ENCODE results near the gene LARGE1. TPM values are rescaled to one million over a fixed set of nuclear protein-coding genes. Genes with fewer than 3 reads are reported as not detected.
A peak's percentile ranks its signal among the peaks of the same experiment; 100 is the strongest.

LARGE1 gene
- total and polyA plus RNA-seq, 7 donors, result 14.9 to 91.6 (median 46.1) TPM

- Histone ChIP-seq H3K36me3 (ENCODE audit: insufficient read depth in 1 of 2, low read depth in 1 of 2) (no peaks in the 10 kb centered on the region), H3K27me3 (ENCODE audit: insufficient read depth in 3 of 3, low read length in 2 of 3) (no peaks in the 10 kb centered on the region), H3K4me3 (no peak overlapping the region), H3K27ac (no peak overlapping the region), H3K4me1 (no peaks in the 10 kb centered on the region), H3K9me3 (no peaks in the 10 kb centered on the region)
- 47 to 58% (median 48%) methylated on average over 5 of the region's 5 CpGs for WGBS, 3 donors
- intact Hi-C loops (cut with DNase I), result no loop called here
- no peak for TF ChIP-seq CTCF (IDR thresholded peaks at IDR 0.05)
- no peak for DNase-seq
- ATAC-seq, result peak in 2 of 4 donors; percentile 47 to 57
These were observed 472.5 kb downstream of the LARGE1 start for GRCh38 chr22:33447733-33448132.

- Histone ChIP-seq H3K9me3 (no peaks in the 10 kb centered on the region), H3K27ac (no peak overlapping the region), H3K27me3 (ENCODE audit: insufficient read depth in 3 of 3, low read length in 2 of 3) (no peaks in the 10 kb centered on the region), H3K4me3 (no peak overlapping the region), H3K36me3 (ENCODE audit: insufficient read depth in 1 of 2, low read depth in 1 of 2) (no peaks in the 10 kb centered on the region), H3K4me1 (peaks cover 3% of the 10 kb centered on the region)
- no peak for TF ChIP-seq CTCF (IDR thresholded peaks at IDR 0.05)
- no peak for ATAC-seq
- DNase-seq, result no peak
- intact Hi-C loops (cut with DNase I), result no loop called here
- 69 to 77% (median 74%) methylated on average over 6 of the region's 6 CpGs for WGBS, 3 donors
These were observed 476.6 kb downstream of the LARGE1 start for GRCh38 chr22:33443683-33444082.

GRCh38 chr22:33440756-33441155, 479.5 kb downstream of the LARGE1 start:
- H3K27me3 ChIP-seq (ENCODE audit: insufficient read depth in 3 of 3, low read length in 2 of 3), result no peaks in the 10 kb centered on the region
- no peak overlapping the region for H3K27ac ChIP-seq
- no peaks in the 10 kb centered on the region for H3K9me3 ChIP-seq
- peaks cover 3% of the 10 kb centered on the region for H3K4me1 ChIP-seq
- intact Hi-C loops (cut with DNase I), result no loop called here
- no peaks in the 10 kb centered on the region for H3K36me3 ChIP-seq (ENCODE audit: insufficient read depth in 1 of 2, low read depth in 1 of 2)
- no peak overlapping the region for H3K4me3 ChIP-seq
- TF ChIP-seq CTCF (IDR thresholded peaks at IDR 0.05), result no peak
- DNase-seq, result no peak
- no peak for ATAC-seq
- 42 to 58% (median 52%) methylated on average over 4 of the region's 4 CpGs for WGBS, 3 donors

- 75 to 84% (median 79%) methylated on average over 7 of the region's 7 CpGs for WGBS, 3 donors
- H3K4me1 ChIP-seq, result peaks cover 3% of the 10 kb centered on the region
- no peak for TF ChIP-seq CTCF (IDR thresholded peaks at IDR 0.05)
- H3K36me3 ChIP-seq (ENCODE audit: insufficient read depth in 1 of 2, low read depth in 1 of 2), result no peaks in the 10 kb centered on the region
- no peaks in the 10 kb centered on the region for H3K9me3 ChIP-seq
- intact Hi-C loops (cut with DNase I), result no loop called here
- DNase-seq (no peak), ATAC-seq (no peak)
- no peak overlapping the region for H3K27ac ChIP-seq
- no peaks in the 10 kb centered on the region for H3K27me3 ChIP-seq (ENCODE audit: insufficient read depth in 3 of 3, low read length in 2 of 3)
- no peak overlapping the region for H3K4me3 ChIP-seq
These were observed 482.0 kb downstream of the LARGE1 start for GRCh38 chr22:33438273-33438672.

- Histone ChIP-seq H3K4me1 (no peaks in the 10 kb centered on the region), H3K27me3 (ENCODE audit: insufficient read depth in 3 of 3, low read length in 2 of 3) (no peaks in the 10 kb centered on the region), H3K27ac (no peak overlapping the region), H3K36me3 (ENCODE audit: insufficient read depth in 1 of 2, low read depth in 1 of 2) (peaks cover 0 to 12% of the 10 kb centered on the region in 2 donors), H3K9me3 (no peaks in the 10 kb centered on the region), H3K4me3 (no peak overlapping the region)
- no peak for DNase-seq
- intact Hi-C loops (cut with DNase I), result no loop called here
- no peak for ATAC-seq
- WGBS, 3 donors, result 95 to 100% (median 99%) methylated on average over 3 of the region's 3 CpGs
- TF ChIP-seq CTCF (IDR thresholded peaks at IDR 0.05), result no peak
These were observed 489.0 kb downstream of the LARGE1 start for GRCh38 chr22:33431300-33431699.
